ENCODE data around the gene TMEM92.

Gene TMEM92

GRCh38 chr17:50274142-50274896 lies at the start of gene TMEM92:
Gene TMEM92, plus strand, starts transcription at chr17:50274466. Its CDS starts 36 bp downstream, at chr17:50274502.
- DNase-seq: no peak

- peak; percentile 89 for DNase-seq
These were observed 48.5 kb upstream of the TMEM92 start for GRCh38 chr17:50225701-50226240.

GRCh38 chr17:50234581-50234980 lies 39.7 kb upstream of the TMEM92 start:
- no peak for DNase-seq

- DNase-seq: no peak
These were observed 36.4 kb upstream of the TMEM92 start for GRCh38 chr17:50237901-50238300.

- peak; percentile 42 for DNase-seq
These were observed 35.5 kb upstream of the TMEM92 start for GRCh38 chr17:50238601-50239280.

- DNase-seq: peak; percentile 29
These were observed 34.3 kb upstream of the TMEM92 start for GRCh38 chr17:50239937-50240336.

- no peak for DNase-seq
These were observed 33.4 kb upstream of the TMEM92 start for GRCh38 chr17:50240851-50241250.

- no peak for DNase-seq
These were observed 32.8 kb upstream of the TMEM92 start for GRCh38 chr17:50241431-50241830.

- no peak for DNase-seq
These were observed 29.5 kb upstream of the TMEM92 start for GRCh38 chr17:50244771-50245170.

GRCh38 chr17:50248255-50248654 lies 26.0 kb upstream of the TMEM92 start:
- DNase-seq: no peak

GRCh38 chr17:50252781-50253180 lies 21.5 kb upstream of the TMEM92 start:
- DNase-seq: no peak

- no peak for DNase-seq
These were observed 18.3 kb upstream of the TMEM92 start for GRCh38 chr17:50255766-50256635.

- DNase-seq: no peak
These were observed 17.2 kb upstream of the TMEM92 start for GRCh38 chr17:50256826-50257618.

GRCh38 chr17:50257676-50258224 lies 16.5 kb upstream of the TMEM92 start:
- no peak for DNase-seq

GRCh38 chr17:50258647-50259476 lies 15.4 kb upstream of the TMEM92 start:
- no peak for DNase-seq

GRCh38 chr17:50259477-50260324 lies 14.6 kb upstream of the TMEM92 start:
- DNase-seq: no peak

- DNase-seq: no peak
These were observed 13.8 kb upstream of the TMEM92 start for GRCh38 chr17:50260501-50260911.

- DNase-seq: no peak
These were observed 13.0 kb upstream of the TMEM92 start for GRCh38 chr17:50261051-50261915.

Measured in inflammatory macrophage treated with lipopolysaccharide for 4 hours (primary cell).